HFFc6 (cell line): Measurements from ENCODE around the gene MAP2K5. TPM values are rescaled to one million over a fixed set of nuclear protein-coding genes. Genes with fewer than 3 reads are reported as not detected.

ENCODE experiments used
- DNase-seq: peaks from one replicate; pipeline ENCODE4 v3.0.0-alpha.2; 2018
- H3K27ac Mint-ChIP-seq: 2 replicates; pipeline ENCODE4 v1.8.0; 2020; ENCODE audit warnings: mild to moderate bottlenecking, mixed read lengths
- H3K27me3 Mint-ChIP-seq: 2 replicates; pipeline ENCODE4 v1.8.0; 2021; ENCODE audit warnings: mild to moderate bottlenecking, moderate library complexity, mixed read lengths; ENCODE audit not compliant: insufficient read depth
- H3K36me3 Mint-ChIP-seq: 2 replicates; pipeline ENCODE4 v1.8.0; 2021; ENCODE audit warnings: low read depth, mixed read lengths
- H3K4me1 Mint-ChIP-seq: 2 replicates; pipeline ENCODE4 v1.8.0; 2020; ENCODE audit warnings: low read depth, mixed read lengths
- H3K4me3 Mint-ChIP-seq: 2 replicates; pipeline ENCODE4 v1.8.0; 2020; ENCODE audit warnings: mild to moderate bottlenecking, moderate library complexity, mixed read lengths
- H3K9me3 Mint-ChIP-seq: 2 replicates; pipeline ENCODE4 v1.8.0; 2020; ENCODE audit warnings: mild to moderate bottlenecking, mixed read lengths
- total RNA-seq, 6 experiments: library from RNA; stranded (reverse); fragmentation: NEBNext Ultra II Directional; extraction: Animal tissue kit (Norgen Biotek cat#: 25700); gene quantifications; 2 replicates in 1 of 6; 3 replicates in 5 of 6; pipeline ENCODE4 v1.2.3, GENCODE V29; 2021
- TF ChIP-seq, protein P1 (sequence below): fragments of 200-600 bp; sonication (generic); IDR thresholded peaks from 2 replicates; pipeline ENCODE4 v1.5.0; 2021; ENCODE audit warnings: antibody characterized with exemption, mild to moderate bottlenecking

MAP2K5 gene
- total RNA-seq, 6 experiments from 2014 or later: 10.2 to 14.3 (median 13.3) TPM

- Mint-ChIP-seq H3K27me3 (peaks cover 2% of the 10 kb centered on the region; the same call in 1 of the 2 replicates), H3K9me3 (no peaks in the 10 kb centered on the region), H3K4me1 (peaks cover 22% of the 10 kb centered on the region), H3K4me3 (no peak overlapping the region), H3K36me3 (no peaks in the 10 kb centered on the region), H3K27ac (no peak overlapping the region)
- DNase-seq: no peak
- TF ChIP-seq, protein P1, sequence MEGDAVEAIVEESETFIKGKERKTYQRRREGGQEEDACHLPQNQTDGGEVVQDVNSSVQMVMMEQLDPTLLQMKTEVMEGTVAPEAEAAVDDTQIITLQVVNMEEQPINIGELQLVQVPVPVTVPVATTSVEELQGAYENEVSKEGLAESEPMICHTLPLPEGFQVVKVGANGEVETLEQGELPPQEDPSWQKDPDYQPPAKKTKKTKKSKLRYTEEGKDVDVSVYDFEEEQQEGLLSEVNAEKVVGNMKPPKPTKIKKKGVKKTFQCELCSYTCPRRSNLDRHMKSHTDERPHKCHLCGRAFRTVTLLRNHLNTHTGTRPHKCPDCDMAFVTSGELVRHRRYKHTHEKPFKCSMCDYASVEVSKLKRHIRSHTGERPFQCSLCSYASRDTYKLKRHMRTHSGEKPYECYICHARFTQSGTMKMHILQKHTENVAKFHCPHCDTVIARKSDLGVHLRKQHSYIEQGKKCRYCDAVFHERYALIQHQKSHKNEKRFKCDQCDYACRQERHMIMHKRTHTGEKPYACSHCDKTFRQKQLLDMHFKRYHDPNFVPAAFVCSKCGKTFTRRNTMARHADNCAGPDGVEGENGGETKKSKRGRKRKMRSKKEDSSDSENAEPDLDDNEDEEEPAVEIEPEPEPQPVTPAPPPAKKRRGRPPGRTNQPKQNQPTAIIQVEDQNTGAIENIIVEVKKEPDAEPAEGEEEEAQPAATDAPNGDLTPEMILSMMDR: no peak
Measured at GRCh38 chr15:67775250-67775649, 232.7 kb downstream of the MAP2K5 start.

- H3K4me3 Mint-ChIP-seq: no peak overlapping the region
- H3K9me3 Mint-ChIP-seq: no peaks in the 10 kb centered on the region
- DNase-seq: no peak
- TF ChIP-seq, protein P1: no peak
- H3K27ac Mint-ChIP-seq: peak overlapping the region; percentile 17; the same call in 1 of the 2 replicates
- peaks cover 22% of the 10 kb centered on the region for H3K4me1 Mint-ChIP-seq
- H3K27me3 Mint-ChIP-seq: peaks cover 2% of the 10 kb centered on the region; the same call in 1 of the 2 replicates
- H3K36me3 Mint-ChIP-seq: no peaks in the 10 kb centered on the region
Measured at GRCh38 chr15:67775998-67776397, 233.5 kb downstream of the MAP2K5 start.

GRCh38 chr15:67776600-67776999 lies 234.1 kb downstream of the MAP2K5 start:
- H3K4me3 Mint-ChIP-seq: no peak overlapping the region
- H3K4me1 Mint-ChIP-seq: peaks cover 22% of the 10 kb centered on the region
- H3K9me3 Mint-ChIP-seq: no peaks in the 10 kb centered on the region
- peak; percentile 10 for DNase-seq
- peak overlapping the region; percentile 17 for H3K27ac Mint-ChIP-seq
- H3K27me3 Mint-ChIP-seq: peaks cover 2% of the 10 kb centered on the region; the same call in 1 of the 2 replicates
- TF ChIP-seq, protein P1: no peak
- H3K36me3 Mint-ChIP-seq: no peaks in the 10 kb centered on the region

- Mint-ChIP-seq H3K4me1 (peaks cover 22% of the 10 kb centered on the region), H3K9me3 (no peaks in the 10 kb centered on the region), H3K27ac (no peak overlapping the region), H3K4me3 (no peak overlapping the region), H3K27me3 (peaks cover 2% of the 10 kb centered on the region; the same call in 1 of the 2 replicates), H3K36me3 (no peaks in the 10 kb centered on the region)
- TF ChIP-seq, protein P1: no peak
- DNase-seq: no peak
Measured at GRCh38 chr15:67777071-67777470, 234.6 kb downstream of the MAP2K5 start.

DNA sequence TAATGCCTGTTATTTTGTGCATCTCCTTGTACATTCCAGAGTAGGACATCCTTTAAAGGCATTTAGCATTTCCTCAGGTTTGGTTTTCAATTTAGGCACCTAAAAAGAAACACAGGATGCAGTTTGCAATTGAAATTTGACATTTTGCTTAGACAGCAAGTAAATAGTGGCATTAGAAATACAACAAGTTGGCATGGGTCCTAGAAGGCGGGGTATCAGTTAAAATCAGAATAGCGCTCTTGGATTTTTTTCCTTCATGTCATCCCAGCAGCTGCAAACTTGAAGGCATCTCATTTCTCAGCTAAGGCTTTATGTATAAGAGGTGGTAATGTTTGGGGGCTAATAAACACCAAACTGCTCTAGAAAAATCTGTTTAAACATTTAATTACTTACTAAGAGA lies 235.3 kb downstream of the MAP2K5 start:
- Mint-ChIP-seq H3K36me3 (no peaks in the 10 kb centered on the region), H3K9me3 (no peaks in the 10 kb centered on the region), H3K27me3 (peaks cover 2% of the 10 kb centered on the region; the same call in 1 of the 2 replicates), H3K27ac (no peak overlapping the region), H3K4me1 (peaks cover 22% of the 10 kb centered on the region), H3K4me3 (no peak overlapping the region)
- TF ChIP-seq, protein P1: no peak
- DNase-seq: no peak
